Neural progenitor cell (in vitro differentiated cells): Measurements from ENCODE around the gene CXCR3.

ENCODE experiments used
- CTCF ChIP-seq: fragments of 200-600 bp; sonication (generic); IDR thresholded peaks from 2 replicates; pipeline ENCODE4 v1.5.1; 2017; ENCODE audit warnings: antibody characterized with exemption, mild to moderate bottlenecking
- EZH2 ChIP-seq: fragments of 200-600 bp; sonication (generic); IDR thresholded peaks from 2 replicates; pipeline ENCODE4 v1.6.1; 2017; ENCODE audit warnings: antibody characterized with exemption, mild to moderate bottlenecking, moderate library complexity
- EZH2phosphoT487 ChIP-seq: fragments of 200-600 bp; sonication (generic); IDR thresholded peaks from 2 replicates; pipeline ENCODE4 v1.6.1; 2017; ENCODE audit warnings: antibody characterized with exemption

GRCh38 chrX:71618303-71618721 lies at the start of gene CXCR3:
- TF ChIP-seq CTCF (no peak), EZH2phosphoT487 (no peak), EZH2 (no peak)
